NB4 (cell line): ENCODE data around the gene RAB26.

Experiments
- POLR2A ChIP-seq: IDR thresholded peaks from 2 replicates; pipeline ENCODE4 v1.6.1; 2011; ENCODE audit warnings: mild to moderate bottlenecking; ENCODE audit not compliant: insufficient read length; ENCODE audit errors: extremely low read depth
- TF ChIP-seq, protein P1 (sequence below): IDR thresholded peaks from one replicate; pipeline ENCODE4 v1.5.1; 2012; ENCODE audit warnings: low read depth, low read length
- TF ChIP-seq, protein P2 (sequence below): IDR thresholded peaks from 2 replicates; pipeline ENCODE4 v1.6.1; 2011; ENCODE audit warnings: low read depth, low read length

GRCh38 chr16:2173366-2173765 lies 24.9 kb downstream of the RAB26 start:
- TF ChIP-seq POLR2A: no peak
- TF ChIP-seq, protein P1, sequence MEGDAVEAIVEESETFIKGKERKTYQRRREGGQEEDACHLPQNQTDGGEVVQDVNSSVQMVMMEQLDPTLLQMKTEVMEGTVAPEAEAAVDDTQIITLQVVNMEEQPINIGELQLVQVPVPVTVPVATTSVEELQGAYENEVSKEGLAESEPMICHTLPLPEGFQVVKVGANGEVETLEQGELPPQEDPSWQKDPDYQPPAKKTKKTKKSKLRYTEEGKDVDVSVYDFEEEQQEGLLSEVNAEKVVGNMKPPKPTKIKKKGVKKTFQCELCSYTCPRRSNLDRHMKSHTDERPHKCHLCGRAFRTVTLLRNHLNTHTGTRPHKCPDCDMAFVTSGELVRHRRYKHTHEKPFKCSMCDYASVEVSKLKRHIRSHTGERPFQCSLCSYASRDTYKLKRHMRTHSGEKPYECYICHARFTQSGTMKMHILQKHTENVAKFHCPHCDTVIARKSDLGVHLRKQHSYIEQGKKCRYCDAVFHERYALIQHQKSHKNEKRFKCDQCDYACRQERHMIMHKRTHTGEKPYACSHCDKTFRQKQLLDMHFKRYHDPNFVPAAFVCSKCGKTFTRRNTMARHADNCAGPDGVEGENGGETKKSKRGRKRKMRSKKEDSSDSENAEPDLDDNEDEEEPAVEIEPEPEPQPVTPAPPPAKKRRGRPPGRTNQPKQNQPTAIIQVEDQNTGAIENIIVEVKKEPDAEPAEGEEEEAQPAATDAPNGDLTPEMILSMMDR: no peak
- TF ChIP-seq, protein P2, sequence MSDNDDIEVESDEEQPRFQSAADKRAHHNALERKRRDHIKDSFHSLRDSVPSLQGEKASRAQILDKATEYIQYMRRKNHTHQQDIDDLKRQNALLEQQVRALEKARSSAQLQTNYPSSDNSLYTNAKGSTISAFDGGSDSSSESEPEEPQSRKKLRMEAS: no peak
